Endothelial cell of hepatic sinusoid (primary cell): ENCODE data around the gene PCDHB4.
"Not testable (repeated sequence)": the region's sequence is repeated elsewhere in the genome, so short reads cannot be mapped to it uniquely, and the experiment has no call there.

Source experiments
- in situ Hi-C: cut with HindIII; loops from 2 replicates; pipeline ENCODE4 v1.10.0; 2017; ENCODE audit warnings: low sequenced_read_pairs

Gene PCDHB4

GRCh38 chr5:141149812-141150211 is 28.2 kb downstream of the PCDHB4 start, which contains the start of gene PCDHB6:
TSS of gene PCDHB6 (plus strand) at chr5:141150057. CDS start at chr5:141150258, 201 bp downstream.
- in situ Hi-C loops, result no loop called here

GRCh38 chr5:141150224-141150992 is 28.8 kb downstream of the PCDHB4 start:
- in situ Hi-C loops, result no loop called here

- in situ Hi-C loops, result no loop called here
Measured at GRCh38 chr5:141150993-141151325, 29.3 kb downstream of the PCDHB4 start.

- in situ Hi-C loops, result not testable (repeated sequence)
Measured at GRCh38 chr5:141151632-141152031, 30.0 kb downstream of the PCDHB4 start.

GRCh38 chr5:141152096-141152495 is 30.5 kb downstream of the PCDHB4 start:
- in situ Hi-C loops, result not testable (repeated sequence)

- in situ Hi-C loops, result no loop called here
Measured at GRCh38 chr5:141155540-141156374, 34.1 kb downstream of the PCDHB4 start.

- in situ Hi-C loops, result not testable (repeated sequence)
Measured at GRCh38 chr5:141157356-141157755, 35.7 kb downstream of the PCDHB4 start.

GRCh38 chr5:141157901-141158300 is 36.3 kb downstream of the PCDHB4 start:
- in situ Hi-C loops, result not testable (repeated sequence)

- in situ Hi-C loops, result no loop called here
Measured at GRCh38 chr5:141172381-141173204, 51.0 kb downstream of the PCDHB4 start, which contains the start of gene PCDHB7. TSS of gene PCDHB7 (plus strand) at chr5:141172644. CDS start at chr5:141172836, 192 bp downstream.

- in situ Hi-C loops, result loop anchor here (5.0 kb wide), 1 partner anchor 63 kb away; no protein-coding TSS in a partner anchor
Measured at GRCh38 chr5:141174291-141175104, 52.9 kb downstream of the PCDHB4 start.
